ENCODE data around the gene IREB2.

IREB2 gene

DNA sequence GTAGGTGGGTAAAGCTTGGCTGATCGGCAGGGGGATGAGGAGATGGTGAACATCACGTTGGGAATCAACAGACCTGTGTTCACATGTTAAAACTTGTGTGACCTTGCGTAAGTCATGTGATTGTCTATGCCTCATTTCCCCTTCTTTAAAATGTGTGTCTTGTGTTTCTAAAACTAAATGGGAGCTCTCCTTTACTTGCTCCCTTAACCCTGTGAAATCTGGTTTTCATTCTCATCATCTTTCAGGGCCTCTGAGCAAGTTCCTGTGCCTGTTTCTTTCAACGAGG lies 29.7 kb upstream of the IREB2 start:
- no peak overlapping the region for H3K4me3 ChIP-seq (ENCODE audit: low read depth, low read length)

DNA sequence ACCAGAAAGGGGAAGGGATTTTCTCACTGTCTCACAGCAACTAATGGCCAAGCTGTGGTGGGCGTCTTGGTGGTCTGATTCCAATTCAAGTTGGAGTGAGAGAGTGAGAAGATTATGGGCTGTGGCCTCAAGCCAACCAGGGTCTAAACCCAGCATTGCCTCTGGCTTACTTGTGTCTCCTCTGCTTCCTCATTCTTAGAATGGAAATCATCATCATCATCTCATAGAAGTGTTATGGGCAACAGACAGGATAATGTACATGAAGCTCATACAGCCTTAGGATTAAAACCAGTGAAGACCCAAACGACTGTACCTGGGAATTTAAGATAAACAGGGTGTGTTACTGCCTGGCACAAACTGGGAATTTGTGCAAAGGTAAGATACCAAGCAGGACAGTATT lies 29.1 kb upstream of the IREB2 start:
- no peaks in the 10 kb centered on the region for H3K9me3 ChIP-seq (ENCODE audit: severe bottlenecking)
- H3K36me3 ChIP-seq = no peaks in the 10 kb centered on the region
- H3K4me3 ChIP-seq (ENCODE audit: low read depth, low read length) = no peak overlapping the region
- no peaks in the 10 kb centered on the region for H3K27me3 ChIP-seq (ENCODE audit: insufficient read depth, low read depth, severe bottlenecking)
- DNase-seq = no peak
- TF ChIP-seq, protein P1, sequence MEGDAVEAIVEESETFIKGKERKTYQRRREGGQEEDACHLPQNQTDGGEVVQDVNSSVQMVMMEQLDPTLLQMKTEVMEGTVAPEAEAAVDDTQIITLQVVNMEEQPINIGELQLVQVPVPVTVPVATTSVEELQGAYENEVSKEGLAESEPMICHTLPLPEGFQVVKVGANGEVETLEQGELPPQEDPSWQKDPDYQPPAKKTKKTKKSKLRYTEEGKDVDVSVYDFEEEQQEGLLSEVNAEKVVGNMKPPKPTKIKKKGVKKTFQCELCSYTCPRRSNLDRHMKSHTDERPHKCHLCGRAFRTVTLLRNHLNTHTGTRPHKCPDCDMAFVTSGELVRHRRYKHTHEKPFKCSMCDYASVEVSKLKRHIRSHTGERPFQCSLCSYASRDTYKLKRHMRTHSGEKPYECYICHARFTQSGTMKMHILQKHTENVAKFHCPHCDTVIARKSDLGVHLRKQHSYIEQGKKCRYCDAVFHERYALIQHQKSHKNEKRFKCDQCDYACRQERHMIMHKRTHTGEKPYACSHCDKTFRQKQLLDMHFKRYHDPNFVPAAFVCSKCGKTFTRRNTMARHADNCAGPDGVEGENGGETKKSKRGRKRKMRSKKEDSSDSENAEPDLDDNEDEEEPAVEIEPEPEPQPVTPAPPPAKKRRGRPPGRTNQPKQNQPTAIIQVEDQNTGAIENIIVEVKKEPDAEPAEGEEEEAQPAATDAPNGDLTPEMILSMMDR (IDR thresholded peaks at IDR 0.05; ENCODE audit: low read depth, low read length) = no peak
- H3K27ac ChIP-seq = no peak overlapping the region

More for the DNA sequence above, 29.7 kb upstream of the IREB2 start:
- Histone ChIP-seq H3K27ac (no peak overlapping the region), H3K9me3 (ENCODE audit: severe bottlenecking) (no peaks in the 10 kb centered on the region), H3K36me3 (no peaks in the 10 kb centered on the region), H3K27me3 (ENCODE audit: insufficient read depth, low read depth, severe bottlenecking) (no peaks in the 10 kb centered on the region)
- no peak for DNase-seq
- TF ChIP-seq, protein P1 (IDR thresholded peaks at IDR 0.05; ENCODE audit: low read depth, low read length) = no peak

DNA sequence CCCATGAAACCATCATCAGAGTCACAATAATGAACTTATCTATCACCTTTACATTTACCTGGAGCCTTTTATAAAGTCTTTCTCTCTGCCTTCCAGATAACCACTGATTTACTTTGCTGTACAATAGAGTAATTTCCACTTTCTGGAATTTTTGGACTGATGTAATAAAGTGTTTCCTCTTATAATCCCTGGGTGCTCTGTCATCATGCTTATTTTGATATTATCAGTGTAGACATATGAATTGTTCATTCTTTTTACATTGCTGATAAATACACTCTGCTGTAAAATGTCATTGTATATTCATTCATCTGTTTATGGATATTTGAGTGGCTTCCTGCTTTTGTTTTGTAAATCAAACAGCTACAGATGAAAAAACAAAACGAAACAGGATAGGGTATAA lies 27.0 kb upstream of the IREB2 start:
- H3K36me3 ChIP-seq = no peaks in the 10 kb centered on the region
- H3K27me3 ChIP-seq (ENCODE audit: insufficient read depth, low read depth, severe bottlenecking) = no peaks in the 10 kb centered on the region
- peak overlapping the region; percentile 75 for H3K27ac ChIP-seq
- no peak for DNase-seq
- no peak overlapping the region for H3K4me3 ChIP-seq (ENCODE audit: low read depth, low read length)
- TF ChIP-seq, protein P1 (IDR thresholded peaks at IDR 0.05; ENCODE audit: low read depth, low read length) = no peak
- H3K9me3 ChIP-seq (ENCODE audit: severe bottlenecking) = no peaks in the 10 kb centered on the region

- Histone ChIP-seq H3K4me3 (ENCODE audit: low read depth, low read length) (no peak overlapping the region), H3K27ac (peak overlapping the region; percentile 53), H3K9me3 (ENCODE audit: severe bottlenecking) (no peaks in the 10 kb centered on the region), H3K36me3 (no peaks in the 10 kb centered on the region), H3K27me3 (ENCODE audit: insufficient read depth, low read depth, severe bottlenecking) (no peaks in the 10 kb centered on the region)
- TF ChIP-seq, protein P1 (IDR thresholded peaks at IDR 0.05; ENCODE audit: low read depth, low read length) = no peak
- DNase-seq = no peak
Measured at GRCh38 chr15:78414621-78415250, 23.3 kb upstream of the IREB2 start.

GRCh38 chr15:78415284-78415683 lies 22.7 kb upstream of the IREB2 start:
- H3K27me3 ChIP-seq (ENCODE audit: insufficient read depth, low read depth, severe bottlenecking) = no peaks in the 10 kb centered on the region
- H3K27ac ChIP-seq = peak overlapping the region; percentile 53; the same call in 1 of the 2 replicates
- peak; percentile 53 for DNase-seq
- H3K9me3 ChIP-seq (ENCODE audit: severe bottlenecking) = no peaks in the 10 kb centered on the region
- no peak overlapping the region for H3K4me3 ChIP-seq (ENCODE audit: low read depth, low read length)
- TF ChIP-seq, protein P1 (IDR thresholded peaks at IDR 0.05; ENCODE audit: low read depth, low read length) = peak; percentile 23; the same call in 1 of the 2 replicates
- H3K36me3 ChIP-seq = no peaks in the 10 kb centered on the region

Measured in WERI-Rb-1 (cell line).